ENCODE measurements around the gene XPO1.

- TF ChIP-seq CTCF (IDR thresholded peaks at IDR 0.05; ENCODE audit: insufficient read depth, low read length, poor library complexity, severe bottlenecking) (no peak), EZH2phosphoT487 (conservative IDR thresholded peaks at IDR 0.05; ENCODE audit: low read length) (no peak)
These were observed 27.2 kb downstream of the XPO1 start for GRCh38 chr2:61510674-61511671.

Data from SU-DHL-6 (cell line).